Epithelial cell of proximal tubule (primary cell): ENCODE measurements around the gene TRMT10A. TPM values are rescaled to one million over a fixed set of nuclear protein-coding genes. Genes with fewer than 3 reads are reported as not detected.

ENCODE experiments used
- DNase-seq: peaks from one replicate; pipeline ENCODE4 v3.0.0-alpha.2; 2011; ENCODE audit warnings: low read depth
- H3K4me3 ChIP-seq: 2 replicates; pipeline ENCODE4 v1.5.1; 2011; ENCODE audit warnings: low read depth, mild to moderate bottlenecking, low read length
- CTCF ChIP-seq: conservative IDR thresholded peaks from 2 replicates; pipeline ENCODE4 v1.5.1; 2012; ENCODE audit warnings: low read depth, mild to moderate bottlenecking, low read length
- total RNA-seq: library from RNA; depleted of rRNA; stranded (reverse); fragments of >200 nt; gene quantifications from 2 replicates; pipeline ENCODE4 v1.2.3, GENCODE V29; 2015

Gene TRMT10A
- total RNA-seq, 1 donor from 2014 or later = 9.9 TPM

GRCh38 chr4:99529956-99530355 is 33.9 kb downstream of the TRMT10A start:
- H3K4me3 ChIP-seq = no peak overlapping the region
- DNase-seq = no peak
- no peak for TF ChIP-seq CTCF

DNA sequence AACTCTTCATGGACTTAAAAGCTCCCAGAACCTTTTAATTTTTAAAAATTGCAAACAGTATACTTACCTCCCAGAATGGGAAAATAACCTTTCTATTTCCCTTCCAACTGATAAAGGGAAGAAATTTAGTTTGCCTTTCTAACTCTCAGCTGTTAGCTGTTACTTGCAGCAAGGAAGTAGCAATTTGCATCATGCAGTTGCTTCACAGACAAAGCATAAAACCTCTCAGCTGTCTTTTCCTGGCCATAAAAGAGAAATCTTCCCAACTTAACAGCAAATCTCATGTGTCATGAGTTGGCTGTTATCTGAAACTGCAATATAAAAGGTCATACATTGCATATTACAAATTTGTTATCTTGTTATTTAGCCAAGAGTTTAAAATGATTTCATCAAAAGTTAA is 34.6 kb downstream of the TRMT10A start:
- no peak overlapping the region for H3K4me3 ChIP-seq
- DNase-seq = no peak
- no peak for TF ChIP-seq CTCF

- no peak overlapping the region for H3K4me3 ChIP-seq
- DNase-seq = no peak
- TF ChIP-seq CTCF = no peak
Measured at GRCh38 chr4:99518601-99519295, 45.1 kb downstream of the TRMT10A start.

DNA sequence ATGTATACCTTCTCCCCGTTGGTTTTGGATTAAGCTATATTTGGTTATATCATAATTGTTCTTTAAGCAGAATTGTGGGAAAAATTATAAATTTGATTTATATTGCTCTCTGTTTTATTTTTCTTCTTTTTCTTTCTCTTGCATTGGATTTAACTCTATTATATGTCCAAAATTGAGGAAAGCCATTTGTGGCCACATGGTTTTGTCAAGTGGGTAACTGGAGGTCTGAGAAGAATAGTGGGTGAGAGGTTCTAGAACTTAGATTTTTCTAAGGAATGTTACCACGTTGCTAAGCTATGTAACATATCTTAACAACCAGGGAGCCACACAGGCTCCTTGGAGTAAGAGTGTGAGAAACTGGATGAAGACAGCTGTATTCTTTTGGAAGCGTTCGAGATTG is 53.1 kb downstream of the TRMT10A start, which contains the start of gene C4orf17:
C4orf17 (plus strand) TSS at position 301 of the 400 bp plus-strand sequence. CDS start 2,061 bp downstream, outside the sequence.
- no peak for TF ChIP-seq CTCF
- no peak within 1 kb of the TSS for H3K4me3 ChIP-seq
- no peak for DNase-seq

DNA sequence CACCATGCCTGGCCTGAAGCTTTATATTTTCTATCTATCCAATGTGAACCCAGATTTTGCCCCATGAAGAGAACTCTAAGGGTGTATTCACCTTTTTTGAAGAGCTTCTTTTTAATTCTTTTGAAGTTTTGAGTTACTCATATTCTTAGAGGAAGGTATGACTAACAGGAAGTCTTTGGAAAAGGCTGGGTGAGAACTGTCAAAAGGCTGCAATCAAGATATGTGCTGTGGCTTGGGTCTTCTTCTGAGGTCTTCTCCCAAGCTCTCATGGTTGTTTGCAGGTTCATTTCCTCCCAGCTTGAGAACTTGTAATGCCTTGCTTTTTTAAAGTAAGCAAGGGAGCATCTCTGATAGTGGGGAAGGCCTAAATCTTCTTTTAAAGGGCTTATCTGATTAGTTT is 56.1 kb downstream of the TRMT10A start:
- H3K4me3 ChIP-seq = no peak overlapping the region
- no peak for TF ChIP-seq CTCF
- no peak for DNase-seq

- DNase-seq = no peak
- TF ChIP-seq CTCF = no peak
- H3K4me3 ChIP-seq = no peak overlapping the region
Measured at GRCh38 chr4:99507349-99507748, 56.5 kb downstream of the TRMT10A start.

DNA sequence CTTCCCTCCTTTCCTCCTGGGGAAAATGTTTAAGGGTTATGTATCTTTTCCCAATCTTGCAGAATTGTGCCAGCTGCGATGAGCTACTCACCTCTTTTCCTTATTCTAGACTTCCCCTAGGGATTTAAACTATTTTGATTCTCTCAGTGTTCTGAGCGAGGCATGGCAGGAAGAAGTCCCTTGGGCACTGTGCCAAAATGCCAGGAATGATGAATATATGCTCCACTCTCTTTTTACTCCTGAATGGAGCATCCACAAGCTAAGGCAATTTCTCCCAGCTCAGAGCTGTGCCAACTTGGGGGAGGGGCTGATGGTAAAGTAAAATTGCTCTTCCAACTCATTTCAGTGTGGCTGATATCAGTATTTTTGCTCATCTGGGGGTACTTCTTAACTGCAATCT is 57.1 kb downstream of the TRMT10A start:
- no peak for DNase-seq
- no peak for TF ChIP-seq CTCF
- no peak overlapping the region for H3K4me3 ChIP-seq
